ACHN (cell line): ENCODE data around the gene NAT14.
A peak's percentile ranks its signal among the peaks of the same experiment; 100 is the strongest.

ENCODE experiments used
- DNase-seq: peaks from one replicate; pipeline ENCODE4 v3.0.0-alpha.2; 2015
- in situ Hi-C: cut with HindIII; loops from 2 replicates; pipeline ENCODE4 v1.10.0; 2017; ENCODE audit warnings: low sequenced_read_pairs, low pct_ligation_motif_present, low pct_unique_long_range_greater_than_20kb

NAT14 gene

DNA sequence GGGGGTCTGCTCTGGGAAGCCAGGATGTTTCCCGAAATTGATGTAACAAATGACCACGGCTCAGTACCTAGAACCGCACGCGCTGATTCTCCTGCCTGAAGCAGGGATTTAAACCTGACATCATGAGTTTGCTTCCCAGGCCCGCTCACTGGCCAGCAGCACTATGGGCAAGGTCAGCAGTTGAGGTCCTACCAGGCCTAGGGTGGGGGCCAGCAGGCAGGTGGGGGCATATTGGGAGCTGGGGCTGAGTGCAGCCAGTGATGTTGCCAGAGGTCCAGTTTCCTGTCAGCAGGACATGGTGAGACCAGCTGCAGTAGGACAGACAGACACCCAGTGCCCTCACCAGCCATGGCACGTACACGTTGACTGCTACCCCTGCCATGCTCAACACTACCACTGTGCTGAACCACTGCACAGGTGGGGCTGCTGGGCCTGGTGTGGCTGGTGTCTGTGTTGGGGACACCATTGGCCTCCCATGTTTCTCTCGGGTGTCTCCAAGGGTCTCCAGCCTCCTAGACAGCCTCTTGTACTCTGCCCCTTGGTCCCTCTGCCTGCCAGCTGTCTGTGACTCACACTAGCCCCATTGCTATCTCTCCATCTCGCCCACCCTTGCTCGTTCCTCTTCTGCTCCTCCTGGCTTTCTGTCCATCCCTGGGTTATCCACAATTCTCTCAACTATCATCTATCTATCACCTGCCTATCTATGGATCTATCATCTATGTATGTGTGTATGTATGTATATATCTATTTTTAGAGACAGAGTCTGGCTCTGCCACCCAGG is 19.3 kb upstream of the NAT14 start:
- DNase-seq, result no peak
- in situ Hi-C loops, result no loop called here

DNA sequence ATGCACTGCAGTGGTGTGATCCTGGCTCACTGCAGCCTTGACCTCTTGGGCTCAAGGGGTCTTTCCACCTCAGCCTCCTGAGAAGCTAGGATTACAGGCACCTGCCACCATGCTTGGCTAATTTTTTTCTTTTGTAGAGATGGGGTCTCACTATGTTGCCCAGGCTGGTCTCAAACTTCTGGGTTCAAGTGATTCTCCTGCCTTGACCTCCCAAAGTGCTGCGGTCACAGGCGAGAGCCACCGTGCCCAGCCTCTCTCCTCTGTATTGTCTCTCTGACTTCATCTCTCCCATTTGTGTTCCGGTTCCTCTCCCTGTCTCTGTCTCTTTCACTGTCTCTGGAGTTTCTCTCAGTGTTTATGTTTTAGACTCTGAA is 18.8 kb upstream of the NAT14 start:
- in situ Hi-C loops, result no loop called here
- DNase-seq, result no peak

DNA sequence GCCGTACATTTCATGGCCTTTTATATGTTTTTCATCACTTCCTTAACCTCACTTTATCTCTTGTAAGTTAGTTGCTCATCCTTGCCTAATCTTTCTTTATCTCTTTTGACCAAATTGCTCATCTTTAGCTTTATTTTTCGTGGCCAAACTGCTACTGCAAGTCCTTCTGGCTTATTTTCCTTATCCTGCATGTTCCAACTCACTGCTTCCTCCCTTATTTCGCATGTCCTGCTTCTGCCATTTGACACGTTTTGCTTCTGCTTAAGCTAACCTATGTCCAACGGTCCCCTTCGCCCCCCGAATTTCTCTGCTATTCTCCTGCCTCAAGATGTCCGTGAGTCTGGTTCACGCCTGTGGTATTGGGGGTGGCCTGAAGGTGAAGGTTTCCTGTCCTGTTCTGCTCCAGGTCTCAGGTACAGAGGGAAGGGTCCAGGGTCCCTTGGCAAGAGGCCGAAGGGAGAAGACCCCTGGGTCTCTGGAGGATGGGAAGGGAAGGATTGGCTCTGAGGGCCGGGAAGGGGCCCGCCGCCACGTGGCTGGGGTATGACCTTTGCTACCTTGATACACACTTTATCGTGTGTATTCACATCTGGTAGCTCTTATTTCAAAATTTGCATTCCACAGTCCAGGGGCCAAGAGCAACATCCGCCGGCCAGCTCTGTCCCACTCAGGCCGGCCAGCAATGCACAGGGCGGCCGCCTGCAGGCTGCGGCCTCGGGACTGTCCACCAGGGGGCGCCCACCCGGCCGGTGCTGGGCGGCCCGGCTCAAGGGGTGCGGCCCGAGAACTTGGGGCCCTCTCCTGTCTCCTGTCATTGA is 17.5 kb upstream of the NAT14 start:
- in situ Hi-C loops, result no loop called here

DNA sequence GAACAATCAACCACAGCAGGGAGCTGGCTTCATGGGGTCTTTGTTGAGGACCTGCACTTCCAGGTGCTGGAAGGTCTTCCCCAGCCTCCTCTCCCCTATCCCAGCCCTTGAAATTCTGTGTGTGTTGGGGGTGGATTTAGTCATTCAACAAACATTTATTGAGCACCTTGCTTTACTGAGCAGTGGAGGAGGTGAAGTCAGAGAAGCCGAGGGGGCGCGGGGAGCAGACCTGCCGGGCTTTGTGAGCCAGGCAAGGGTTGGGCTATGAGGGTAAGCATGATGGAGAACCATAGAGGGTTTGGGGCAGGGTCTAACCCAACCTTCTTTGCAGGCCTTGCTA is 17.0 kb upstream of the NAT14 start:
- no peak for DNase-seq
- in situ Hi-C loops, result no loop called here

More for the DNA sequence above, 17.5 kb upstream of the NAT14 start:
- peak; percentile 45 for DNase-seq

DNA sequence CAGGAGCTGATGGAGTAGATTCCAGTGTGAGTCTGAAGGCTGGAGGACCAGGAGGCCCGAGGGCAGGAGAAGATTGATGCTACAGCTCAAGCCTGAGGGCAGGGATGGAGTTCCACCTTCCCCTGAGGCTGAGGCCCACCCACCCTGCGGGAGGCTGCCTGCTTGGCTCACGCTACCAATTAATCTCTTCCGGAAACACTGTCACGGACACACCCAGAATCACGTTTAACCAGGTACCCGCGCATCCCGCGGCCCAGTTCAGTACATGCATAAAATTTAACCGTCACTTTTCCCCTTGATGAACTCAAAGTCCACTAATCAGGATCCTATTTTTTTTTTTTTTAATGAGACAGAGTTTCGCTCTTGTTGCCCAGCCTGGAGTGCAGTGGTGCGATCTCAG is 13.7 kb upstream of the NAT14 start:
- no peak for DNase-seq
- in situ Hi-C loops, result no loop called here

DNA sequence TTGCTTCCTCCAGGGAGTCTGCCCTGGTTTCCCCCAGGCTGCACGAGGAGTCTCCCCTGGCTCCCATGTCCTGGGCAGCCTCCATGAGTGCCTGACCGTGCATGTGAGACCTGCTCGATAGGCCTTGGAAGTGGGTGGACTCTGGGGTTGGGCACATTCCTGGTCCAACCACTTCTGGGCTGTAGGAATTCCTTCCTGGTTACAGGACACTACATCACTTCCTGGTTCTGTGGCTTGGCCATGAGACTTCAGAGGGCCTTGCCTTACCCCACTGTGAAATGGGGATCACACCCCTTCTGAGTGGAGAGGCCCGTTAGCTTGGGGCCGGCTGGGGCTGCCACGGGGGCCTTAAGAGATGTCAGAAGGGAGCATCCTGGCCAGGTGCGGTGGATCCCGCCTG is 12.5 kb upstream of the NAT14 start:
- DNase-seq, result peak; percentile 88
- in situ Hi-C loops, result no loop called here

DNA sequence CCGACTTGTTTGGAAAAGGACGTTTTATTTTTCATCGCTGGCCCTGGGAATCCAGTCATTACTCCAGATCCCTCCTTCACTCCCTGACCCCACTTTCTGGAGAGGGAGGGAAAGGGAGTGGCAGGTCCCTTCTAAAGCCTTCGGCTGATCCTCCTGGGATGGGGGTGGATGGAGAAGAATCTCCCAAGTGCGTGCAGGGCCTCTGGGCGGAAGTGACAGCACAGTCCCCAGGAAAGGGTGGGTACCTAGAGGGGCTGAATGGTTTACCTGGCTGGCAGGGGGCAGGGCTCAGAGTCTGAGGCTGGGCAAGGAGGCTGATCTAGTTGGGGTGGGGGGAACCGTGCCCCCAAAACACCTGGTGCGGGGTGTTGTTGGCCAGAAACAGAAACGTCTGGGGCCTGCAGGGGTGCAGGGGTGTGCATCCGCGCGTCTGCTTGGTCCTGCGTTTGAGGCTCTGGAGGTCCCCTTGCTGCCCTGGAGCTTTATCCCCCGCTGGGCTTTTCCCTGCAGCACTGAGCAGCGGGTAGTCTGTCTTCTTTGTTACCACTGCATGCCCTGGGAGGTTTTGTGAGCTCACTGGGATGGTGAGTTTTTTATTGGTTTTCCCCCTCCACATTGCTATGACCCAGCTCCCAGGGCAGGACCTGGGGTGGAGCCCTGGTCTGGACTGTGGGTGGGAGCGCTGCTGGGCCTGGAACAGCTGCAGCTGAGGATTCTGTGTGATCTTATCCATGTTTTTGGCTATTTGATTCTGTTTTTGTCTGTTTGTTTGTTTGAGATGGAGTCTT is 11.6 kb upstream of the NAT14 start:
- in situ Hi-C loops, result no loop called here
- DNase-seq, result peak; percentile 56

DNA sequence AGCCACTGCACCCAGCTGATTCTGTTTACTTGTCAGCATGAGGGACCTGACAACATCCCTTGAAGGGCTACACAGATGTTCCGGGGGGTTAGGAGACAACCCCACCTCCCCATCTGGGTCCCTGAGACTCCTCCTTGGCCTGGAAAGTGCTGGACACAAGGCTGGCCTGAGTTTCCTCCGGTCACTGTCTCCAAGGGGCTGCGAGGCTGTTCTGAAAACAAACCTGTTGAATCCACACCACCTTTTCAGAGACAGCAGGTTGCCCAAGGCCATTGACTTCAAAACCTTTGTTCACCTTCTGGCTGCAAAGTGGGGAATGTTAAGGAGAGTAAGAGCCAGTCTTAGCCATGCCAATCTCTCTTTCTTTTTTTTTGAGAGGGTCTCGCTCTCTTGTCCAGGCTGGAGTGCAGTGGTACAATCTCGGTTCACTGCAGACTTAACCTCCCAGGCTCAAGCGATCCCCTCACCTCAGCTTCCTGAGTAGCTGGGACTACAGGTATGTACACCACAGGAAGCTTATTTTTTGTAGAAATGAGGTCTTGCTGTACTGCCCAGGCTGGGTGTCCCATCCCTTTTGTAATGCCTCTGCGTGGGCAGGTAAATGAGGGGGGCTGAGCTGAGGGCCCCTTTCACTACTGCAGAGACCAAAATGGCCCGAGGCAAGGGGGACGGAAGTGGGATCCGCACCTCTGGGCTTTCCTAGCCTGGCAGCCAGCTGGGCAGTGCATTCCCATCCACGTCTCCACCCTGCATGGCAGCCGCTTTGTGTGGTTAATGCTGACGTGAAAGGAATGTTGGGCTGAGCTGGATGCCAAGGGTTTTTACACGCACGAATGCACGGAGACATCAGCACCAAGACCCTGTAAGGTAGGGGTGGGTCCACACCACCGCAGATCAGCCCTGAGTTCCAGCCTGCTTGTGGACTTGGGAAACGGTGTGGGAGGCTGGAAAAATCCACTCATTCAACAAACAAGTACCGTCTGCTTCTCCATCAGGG is 10.4 kb upstream of the NAT14 start:
- in situ Hi-C loops, result no loop called here
- DNase-seq, result peak; percentile 91

DNA sequence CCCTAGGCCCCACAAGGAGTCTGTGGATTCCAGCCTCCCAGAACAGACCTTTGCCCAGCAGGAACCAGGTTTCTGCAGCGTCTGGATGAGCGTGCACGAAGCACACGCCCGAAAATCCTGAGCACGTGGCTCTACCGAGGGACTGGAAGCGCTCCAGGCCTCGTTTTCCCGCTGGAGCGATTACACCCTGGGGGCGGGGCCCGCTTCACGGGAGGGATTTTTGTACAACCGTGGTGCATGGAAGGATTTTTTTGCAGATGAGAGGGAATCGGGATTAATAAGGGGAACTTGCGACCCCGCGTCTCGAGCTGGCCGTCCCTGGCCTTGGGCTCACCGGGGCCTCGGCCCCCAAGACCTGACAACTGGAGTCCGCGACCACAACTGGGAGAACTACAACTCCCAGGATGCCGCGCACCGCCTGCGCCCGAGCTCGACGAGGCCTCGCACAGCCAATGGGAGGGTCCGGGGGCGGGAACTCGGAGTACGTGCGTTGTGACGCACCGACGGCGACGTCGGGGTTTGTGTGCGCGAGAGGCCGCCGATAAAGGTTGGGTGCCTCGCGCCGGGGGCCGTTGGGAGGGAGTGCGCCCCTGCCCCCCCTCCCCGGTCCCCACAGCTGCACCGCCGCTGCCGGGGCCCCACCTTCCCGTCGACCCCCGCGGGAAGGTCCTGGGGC is 8.8 kb upstream of the NAT14 start, which contains the start of gene ZNF628:
Gene ZNF628, plus strand, starts transcription at position 518 of the 676 bp plus-strand sequence. CDS start 3,294 bp downstream, outside the sequence.
- DNase-seq, result peak; percentile 96
- in situ Hi-C loops, result no loop called here

DNA sequence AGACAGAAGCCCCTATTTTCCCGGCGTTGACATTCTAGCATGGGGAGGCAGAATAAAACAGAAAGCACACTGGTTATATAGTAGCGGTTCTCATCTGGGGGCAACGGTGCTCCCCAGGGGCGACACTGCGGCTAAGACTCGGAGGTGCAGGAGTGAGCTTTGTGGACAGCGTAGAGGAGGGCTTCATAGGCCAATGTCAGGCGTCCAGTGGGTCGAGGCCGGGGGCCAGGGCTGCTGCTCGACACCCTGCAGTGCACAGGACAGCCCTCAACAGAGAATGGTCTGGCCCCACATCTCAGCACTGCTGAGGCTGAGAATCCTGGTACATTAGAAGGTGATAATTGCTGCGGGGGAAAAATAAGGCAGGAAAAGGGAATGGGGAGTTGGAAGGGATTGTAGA is 7.1 kb upstream of the NAT14 start:
- no peak for DNase-seq
- in situ Hi-C loops, result no loop called here

DNA sequence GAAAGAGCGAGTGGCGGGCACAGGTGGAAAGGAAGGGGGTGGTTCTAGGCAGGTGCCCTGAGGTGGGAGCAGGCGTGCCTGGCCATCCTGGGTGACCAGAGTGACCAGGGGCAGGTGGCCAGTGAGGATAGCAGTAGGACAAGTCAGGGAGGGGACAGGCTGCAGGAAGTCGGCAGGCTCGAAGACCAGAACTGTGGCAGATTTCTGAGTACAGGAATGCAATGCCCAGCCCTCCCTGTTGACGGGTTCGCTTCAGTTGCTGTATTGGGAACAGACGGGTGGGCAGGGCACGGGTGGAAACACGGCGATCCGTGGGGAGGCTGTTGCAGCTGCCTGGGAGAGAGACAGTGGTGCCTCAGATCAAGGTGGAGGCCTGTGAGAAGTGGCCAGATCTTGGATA is 6.6 kb upstream of the NAT14 start:
- in situ Hi-C loops, result no loop called here
- DNase-seq, result no peak

DNA sequence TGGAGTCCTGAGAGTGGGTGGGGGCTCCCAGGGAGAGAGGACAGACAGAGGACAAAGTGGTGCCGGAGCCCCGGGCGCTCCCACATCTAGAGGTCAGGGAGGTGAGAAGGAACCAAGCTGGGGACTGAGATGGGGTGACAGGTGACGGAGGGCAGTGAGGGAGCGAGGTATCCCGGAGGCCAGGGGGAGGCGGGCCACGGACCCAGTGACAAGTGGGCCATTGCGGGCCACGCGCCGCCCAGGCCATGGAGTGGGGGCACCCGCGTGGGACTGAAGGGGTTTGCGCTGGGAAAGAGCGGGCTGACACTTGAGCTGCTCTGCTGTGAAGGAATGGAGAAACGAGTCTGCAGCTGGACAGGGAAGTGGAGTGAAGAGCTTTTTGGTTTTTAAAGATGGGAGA is 5.9 kb upstream of the NAT14 start:
- in situ Hi-C loops, result no loop called here
- DNase-seq, result no peak

DNA sequence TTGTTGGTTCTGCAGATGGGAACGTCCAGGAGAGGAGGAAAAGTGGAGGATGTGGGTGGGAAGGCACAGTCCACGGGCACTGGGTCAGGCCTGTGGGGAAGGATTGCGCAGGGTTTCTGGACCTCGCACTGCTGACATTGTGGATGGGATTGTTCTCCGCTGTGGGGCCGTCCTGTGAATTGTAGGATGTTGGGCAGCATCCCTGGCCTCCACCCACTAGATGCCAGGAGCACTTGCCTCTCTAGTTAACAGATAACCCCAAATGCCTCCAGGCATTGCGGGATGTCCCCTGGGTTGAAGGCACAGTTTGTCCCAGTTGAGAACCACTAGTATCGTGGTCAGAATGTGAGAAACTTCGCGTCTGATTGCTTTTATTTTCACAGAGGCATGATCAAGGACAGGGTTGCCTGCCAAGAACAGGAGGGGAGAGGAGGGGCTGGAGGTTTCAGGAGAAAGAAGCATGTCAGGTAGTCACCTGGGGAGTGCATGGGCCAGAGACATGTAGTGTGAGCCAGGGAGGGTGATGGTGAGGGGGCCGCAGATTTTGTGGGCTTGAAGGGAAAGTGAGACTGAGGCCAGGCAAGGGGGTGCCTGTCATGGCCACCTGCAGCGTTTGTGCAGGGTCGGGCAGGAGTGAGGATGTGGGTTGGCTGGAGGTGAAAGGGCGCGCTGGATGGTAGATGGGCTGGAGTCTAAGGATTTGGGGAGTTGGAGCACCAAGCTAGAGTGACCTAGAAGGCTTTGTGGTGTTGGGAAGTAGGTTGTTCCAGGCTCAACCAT is 5.3 kb upstream of the NAT14 start:
- DNase-seq, result peak; percentile 33
- in situ Hi-C loops, result no loop called here

DNA sequence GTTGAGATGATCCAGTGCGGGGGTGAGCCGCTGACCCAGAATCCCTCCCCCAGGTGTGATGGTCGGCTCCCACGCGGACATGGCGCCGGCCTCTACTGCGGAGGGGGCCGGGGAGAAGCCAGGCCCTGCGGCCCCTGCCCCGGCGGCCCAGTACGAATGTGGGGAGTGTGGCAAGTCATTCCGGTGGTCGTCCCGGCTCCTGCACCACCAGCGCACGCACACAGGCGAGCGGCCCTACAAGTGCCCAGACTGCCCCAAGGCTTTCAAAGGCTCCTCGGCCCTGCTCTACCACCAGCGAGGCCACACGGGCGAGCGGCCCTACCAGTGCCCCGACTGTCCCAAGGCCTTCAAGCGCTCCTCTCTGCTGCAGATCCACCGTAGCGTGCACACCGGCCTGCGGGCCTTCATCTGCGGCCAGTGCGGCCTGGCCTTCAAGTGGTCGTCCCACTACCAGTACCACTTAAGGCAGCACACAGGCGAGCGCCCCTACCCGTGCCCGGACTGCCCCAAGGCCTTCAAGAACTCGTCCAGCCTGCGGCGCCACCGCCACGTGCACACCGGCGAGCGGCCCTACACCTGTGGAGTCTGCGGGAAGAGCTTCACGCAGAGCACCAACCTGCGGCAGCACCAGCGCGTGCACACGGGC is 3.7 kb upstream of the NAT14 start:
- DNase-seq, result no peak
- in situ Hi-C loops, result no loop called here

DNA sequence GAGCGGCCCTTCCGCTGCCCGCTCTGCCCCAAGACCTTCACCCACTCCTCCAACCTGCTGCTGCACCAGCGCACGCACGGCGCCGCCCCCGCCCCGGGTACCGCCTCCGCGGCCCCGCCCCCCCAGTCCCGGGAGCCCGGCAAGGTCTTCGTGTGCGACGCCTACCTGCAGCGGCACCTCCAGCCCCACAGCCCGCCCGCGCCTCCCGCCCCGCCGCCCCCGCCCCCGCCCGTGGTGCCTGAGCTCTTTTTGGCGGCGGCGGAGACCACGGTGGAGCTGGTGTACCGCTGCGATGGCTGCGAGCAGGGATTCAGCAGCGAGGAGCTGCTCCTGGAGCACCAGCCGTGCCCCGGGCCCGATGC is 3.2 kb upstream of the NAT14 start:
- no peak for DNase-seq
- in situ Hi-C loops, result no loop called here

DNA sequence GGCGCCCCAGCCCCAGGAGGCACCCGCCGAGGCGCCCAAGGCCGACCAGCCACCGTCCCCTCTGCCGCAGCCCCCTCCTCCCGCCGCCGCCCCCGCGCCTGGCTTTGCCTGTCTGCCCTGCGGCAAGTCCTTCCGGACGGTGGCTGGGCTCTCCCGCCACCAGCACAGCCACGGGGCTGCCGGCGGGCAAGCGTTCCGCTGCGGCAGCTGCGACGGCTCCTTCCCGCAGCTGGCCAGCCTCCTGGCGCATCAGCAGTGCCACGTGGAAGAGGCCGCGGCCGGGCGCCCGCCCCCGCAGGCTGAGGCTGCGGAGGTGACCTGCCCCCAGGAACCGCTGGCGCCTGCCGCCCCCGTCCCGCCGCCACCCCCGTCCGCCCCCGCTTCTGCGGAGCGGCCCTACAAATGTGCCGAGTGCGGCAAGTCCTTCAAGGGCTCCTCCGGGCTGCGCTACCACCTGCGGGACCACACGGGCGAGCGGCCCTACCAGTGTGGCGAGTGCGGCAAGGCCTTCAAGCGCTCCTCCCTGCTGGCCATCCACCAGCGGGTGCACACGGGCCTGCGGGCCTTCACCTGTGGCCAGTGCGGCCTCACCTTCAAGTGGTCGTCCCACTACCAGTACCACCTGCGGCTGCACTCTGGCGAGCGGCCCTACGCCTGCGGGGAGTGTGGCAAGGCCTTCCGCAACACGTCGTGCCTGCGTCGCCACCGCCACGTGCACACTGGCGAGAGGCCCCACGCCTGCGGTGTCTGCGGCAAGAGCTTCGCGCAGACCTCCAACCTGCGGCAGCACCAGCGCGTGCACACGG is 2.6 kb upstream of the NAT14 start:
- DNase-seq, result no peak
- in situ Hi-C loops, result no loop called here
